A673 (cell line): ENCODE measurements around the gene MZT2A. TPM values are rescaled to one million over a fixed set of nuclear protein-coding genes. Genes with fewer than 3 reads are reported as not detected.
"Not testable (repeated sequence)": the region's sequence is repeated elsewhere in the genome, so short reads cannot be mapped to it uniquely, and the experiment has no call there.

Experiments used
- BruUV-seq: library from RNA; stranded (reverse); fragments of 400-500 nt; replicated peaks from 2 replicates; lab custom pipeline; 2021; lab: Mats Ljungman, UMichigan
- CTCF ChIA-PET: fragments of 300-600 bp; sonication (Branson Sonifier 250); formaldehyde crosslinking; loops from one replicate; lab custom pipeline; 2022; ENCODE audit warnings: antibody characterized with exemption; lab: Charles Lee
- POLR2A ChIA-PET: fragments of 300-600 bp; sonication (Branson Sonifier 250); formaldehyde crosslinking; loops from one replicate; lab custom pipeline; 2022; ENCODE audit warnings: antibody characterized with exemption; ENCODE audit not compliant: low non-redundant PET; lab: Charles Lee
- DNase-seq: peaks from one replicate; pipeline ENCODE4 v3.0.0-alpha.2; 2015; ENCODE audit warnings: low spot score
- H3K27ac ChIP-seq: fragments of 200-600 bp; sonication (generic); 2 replicates; pipeline ENCODE4 v1.5.1; 2016; ENCODE audit warnings: mixed run types, low read depth, mild to moderate bottlenecking, mixed read lengths, antibody characterized with exemption, low read length; ENCODE audit not compliant: poor library complexity, severe bottlenecking
- H3K27me3 ChIP-seq: fragments of 200-600 bp; sonication (generic); replicated peaks from 2 replicates; pipeline ENCODE4 v1.6.1; 2017; ENCODE audit warnings: mixed run types, low read depth, mild to moderate bottlenecking, mixed read lengths, antibody characterized with exemption, low read length; ENCODE audit not compliant: insufficient read depth, poor library complexity
- H3K36me3 ChIP-seq: fragments of 200-600 bp; sonication (generic); 2 replicates; pipeline ENCODE4 v1.6.1; 2016; ENCODE audit warnings: mixed run types, mild to moderate bottlenecking, mixed read lengths, antibody characterized with exemption, low read length; ENCODE audit not compliant: insufficient read depth, poor library complexity, severe bottlenecking
- H3K4me1 ChIP-seq: fragments of 200-600 bp; sonication (generic); 2 replicates; pipeline ENCODE4 v1.6.1; 2017; ENCODE audit warnings: mixed run types, mild to moderate bottlenecking, mixed read lengths, antibody characterized with exemption, low read length; ENCODE audit not compliant: insufficient read depth, poor library complexity, severe bottlenecking
- H3K4me3 ChIP-seq: fragments of 200-600 bp; sonication (generic); 2 replicates; pipeline ENCODE4 v1.5.1; 2016; ENCODE audit warnings: low read depth, mixed run types, mild to moderate bottlenecking, mixed read lengths, low read length; ENCODE audit not compliant: poor library complexity, severe bottlenecking
- H3K9me3 ChIP-seq: fragments of 200-600 bp; sonication (generic); 2 replicates; pipeline ENCODE4 v1.6.1; 2016; ENCODE audit warnings: mixed run types, low read depth, mild to moderate bottlenecking, mixed read lengths, antibody characterized with exemption, low read length; ENCODE audit not compliant: poor library complexity, severe bottlenecking
- EZH2 ChIP-seq: fragments of 200-600 bp; sonication (generic); IDR thresholded peaks from 2 replicates; pipeline ENCODE4 v1.6.1; 2017; ENCODE audit warnings: borderline replicate concordance, low read depth, mild to moderate bottlenecking, mixed read lengths, antibody characterized with exemption, low read length; ENCODE audit not compliant: poor library complexity, severe bottlenecking
- intact Hi-C: fragments of 100-400 bp; cut with micrococcal nuclease; formaldehyde crosslinking; loops from one replicate; pipeline ENCODE4 v1.10.0; 2022; ENCODE audit not compliant: unreplicated experiment
- total RNA-seq: library from RNA; stranded (reverse); gene quantifications from 2 replicates; pipeline ENCODE4 v1.2.3, GENCODE V29; 2021
- TF ChIP-seq, protein P1 (sequence below): fragments of 300-800, 200-600 bp; sonication (generic); conservative IDR thresholded peaks from 2 replicates; pipeline ENCODE4 v1.5.1; 2017; ENCODE audit warnings: low read depth, mild to moderate bottlenecking, antibody characterized with exemption, low read length, moderate library complexity, mixed read lengths

Gene MZT2A
- total RNA-seq, 1 experiment from 2014 or later = 126 TPM

DNA sequence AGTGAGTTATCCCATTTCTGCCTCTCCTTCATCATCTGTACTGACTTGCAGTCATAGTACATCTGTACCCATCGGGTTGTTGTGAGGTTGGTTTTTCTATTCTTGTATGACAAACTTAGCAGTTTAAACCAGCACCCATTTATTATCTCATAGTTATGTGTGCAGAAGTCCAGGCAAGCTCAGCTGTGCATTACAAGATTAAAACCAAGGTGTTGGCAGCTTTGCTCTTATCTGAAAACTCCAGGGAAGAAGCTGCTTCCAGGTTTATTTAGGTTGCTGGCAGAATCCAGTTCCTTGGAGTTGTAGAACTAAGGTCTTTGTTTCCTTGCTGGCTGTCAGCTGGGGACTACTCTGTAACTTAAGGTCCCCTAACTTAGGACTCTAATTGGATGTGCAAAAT lies 3.3 kb upstream of the MZT2A start:
- H3K9me3 ChIP-seq, H3K27ac ChIP-seq, H3K4me1 ChIP-seq, intact Hi-C loops, POLR2A ChIA-PET, H3K27me3 ChIP-seq, DNase-seq, H3K4me3 ChIP-seq, H3K36me3 ChIP-seq, BruUV-seq: not testable (repeated sequence)
- CTCF ChIA-PET = interaction anchor here (0.6 kb wide), 1 partner anchor 83 kb away, joined by 5 read pairs; no protein-coding TSS in a partner anchor

DNA sequence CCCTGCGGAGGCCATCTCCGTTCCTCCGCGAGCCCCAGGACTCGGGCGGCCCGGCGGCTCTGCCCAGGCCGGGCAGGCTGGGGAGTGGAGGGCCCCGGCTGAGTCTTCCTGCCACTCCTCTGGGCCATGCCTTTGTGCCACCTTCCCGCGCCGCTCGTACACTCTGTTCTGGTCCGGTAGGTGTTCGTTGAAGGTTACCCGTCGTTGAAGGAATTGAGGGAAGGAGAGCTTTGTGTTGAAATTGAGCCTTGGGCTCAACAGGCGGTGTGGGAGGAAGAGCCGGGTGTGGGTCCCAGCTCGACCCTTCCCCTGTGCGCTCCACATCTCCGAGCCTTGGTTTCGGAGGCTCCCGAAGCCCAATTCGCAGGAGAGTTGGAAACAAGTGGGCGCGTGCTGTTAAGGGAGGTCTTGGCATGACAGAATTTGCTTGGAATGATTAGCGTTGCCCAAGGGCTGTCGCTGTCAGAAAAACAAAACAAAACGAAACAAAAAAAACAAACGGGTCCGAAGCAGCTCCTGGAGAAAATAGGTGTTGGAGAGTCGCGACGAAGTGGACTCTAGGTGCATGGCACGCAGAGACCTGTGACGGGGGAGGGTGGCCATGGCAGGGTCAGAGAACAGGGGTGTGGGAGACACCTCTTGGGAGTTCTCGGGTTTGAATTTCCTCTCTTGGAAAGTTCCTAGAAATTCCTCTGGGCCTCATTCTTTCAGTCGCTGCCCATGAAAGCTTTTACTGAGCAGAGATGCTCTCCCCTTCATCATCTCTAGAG lies 1.2 kb upstream of the MZT2A start:
- POLR2A ChIA-PET = no interaction called here
- Histone ChIP-seq H3K36me3 (peaks cover 9% of the 10 kb centered on the region), H3K4me3 (peak overlapping the region; percentile 98), H3K27ac (peak overlapping the region; percentile 94), H3K9me3 (no peaks in the 10 kb centered on the region), H3K27me3 (no peaks in the 10 kb centered on the region), H3K4me1 (no peaks in the 10 kb centered on the region)
- CTCF ChIA-PET = interaction anchor here (0.6 to 0.7 kb wide), 3 partner anchors 67 to 1085 kb away, joined by 3 to 4 read pairs (median 4); no protein-coding TSS in a partner anchor
- no peak for DNase-seq
- no peak for TF ChIP-seq EZH2
- TF ChIP-seq, protein P1, sequence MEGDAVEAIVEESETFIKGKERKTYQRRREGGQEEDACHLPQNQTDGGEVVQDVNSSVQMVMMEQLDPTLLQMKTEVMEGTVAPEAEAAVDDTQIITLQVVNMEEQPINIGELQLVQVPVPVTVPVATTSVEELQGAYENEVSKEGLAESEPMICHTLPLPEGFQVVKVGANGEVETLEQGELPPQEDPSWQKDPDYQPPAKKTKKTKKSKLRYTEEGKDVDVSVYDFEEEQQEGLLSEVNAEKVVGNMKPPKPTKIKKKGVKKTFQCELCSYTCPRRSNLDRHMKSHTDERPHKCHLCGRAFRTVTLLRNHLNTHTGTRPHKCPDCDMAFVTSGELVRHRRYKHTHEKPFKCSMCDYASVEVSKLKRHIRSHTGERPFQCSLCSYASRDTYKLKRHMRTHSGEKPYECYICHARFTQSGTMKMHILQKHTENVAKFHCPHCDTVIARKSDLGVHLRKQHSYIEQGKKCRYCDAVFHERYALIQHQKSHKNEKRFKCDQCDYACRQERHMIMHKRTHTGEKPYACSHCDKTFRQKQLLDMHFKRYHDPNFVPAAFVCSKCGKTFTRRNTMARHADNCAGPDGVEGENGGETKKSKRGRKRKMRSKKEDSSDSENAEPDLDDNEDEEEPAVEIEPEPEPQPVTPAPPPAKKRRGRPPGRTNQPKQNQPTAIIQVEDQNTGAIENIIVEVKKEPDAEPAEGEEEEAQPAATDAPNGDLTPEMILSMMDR = no peak
- TSS peak; percentile 66 for BruUV-seq
- intact Hi-C loops = no loop called here

DNA sequence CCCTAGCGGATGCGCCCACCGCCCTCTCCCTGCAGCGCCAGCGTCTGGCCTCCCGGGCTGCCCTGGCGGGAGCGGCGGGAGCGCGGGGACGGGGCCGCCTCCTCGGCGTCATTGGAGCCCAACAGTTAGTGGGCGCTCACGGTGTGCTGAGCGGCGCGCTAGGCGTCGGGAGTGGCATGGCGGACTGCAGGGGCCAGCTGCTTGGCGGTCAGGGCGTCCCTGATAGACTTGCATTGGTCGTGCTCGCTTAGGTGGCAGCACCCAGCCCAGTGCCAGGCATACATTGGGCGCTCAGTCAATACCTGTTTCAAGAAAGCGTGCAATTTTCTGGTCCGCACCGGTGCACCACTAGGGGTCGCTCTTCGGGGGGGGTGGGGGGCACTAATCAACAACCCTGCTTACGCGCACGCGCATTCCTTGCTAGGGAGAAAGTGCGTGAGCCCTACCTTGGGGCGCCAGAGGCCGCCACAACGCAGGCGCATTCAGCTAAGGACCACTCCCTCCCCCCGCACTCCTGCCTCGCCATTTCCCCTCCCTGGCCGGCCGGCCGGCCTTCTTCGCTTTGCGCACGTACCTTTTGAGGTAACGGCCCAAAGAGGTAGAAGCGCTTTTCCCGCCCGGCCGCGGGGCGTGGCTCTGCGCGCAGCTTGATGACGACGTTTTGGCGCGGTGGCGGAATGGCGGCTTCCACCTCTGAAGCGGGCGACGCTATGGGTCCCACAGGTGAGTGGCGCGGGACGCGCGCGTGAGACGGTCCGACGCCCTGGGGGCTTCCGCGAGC lies 411 bp upstream of the MZT2A start:
- H3K27ac ChIP-seq = peak overlapping the region; percentile 94
- H3K36me3 ChIP-seq = peaks cover 7% of the 10 kb centered on the region
- TF ChIP-seq EZH2 = no peak
- TF ChIP-seq, protein P1 = peak; percentile 90
- H3K9me3 ChIP-seq = no peaks in the 10 kb centered on the region
- ChIA-PET POLR2A (interaction anchor here (0.6 kb wide), 1 partner anchor 373 kb away, joined by 4 read pairs; no protein-coding TSS in a partner anchor), CTCF (interaction anchor here (0.6 to 0.7 kb wide), 3 partner anchors 66 to 1084 kb away, joined by 3 to 4 read pairs (median 4); no protein-coding TSS in a partner anchor)
- no peaks in the 10 kb centered on the region for H3K27me3 ChIP-seq
- H3K4me3 ChIP-seq = peak overlapping the region; percentile 98
- BruUV-seq = no TSS peak
- peak; percentile 95 for DNase-seq
- intact Hi-C loops = no loop called here
- H3K4me1 ChIP-seq = no peaks in the 10 kb centered on the region

DNA sequence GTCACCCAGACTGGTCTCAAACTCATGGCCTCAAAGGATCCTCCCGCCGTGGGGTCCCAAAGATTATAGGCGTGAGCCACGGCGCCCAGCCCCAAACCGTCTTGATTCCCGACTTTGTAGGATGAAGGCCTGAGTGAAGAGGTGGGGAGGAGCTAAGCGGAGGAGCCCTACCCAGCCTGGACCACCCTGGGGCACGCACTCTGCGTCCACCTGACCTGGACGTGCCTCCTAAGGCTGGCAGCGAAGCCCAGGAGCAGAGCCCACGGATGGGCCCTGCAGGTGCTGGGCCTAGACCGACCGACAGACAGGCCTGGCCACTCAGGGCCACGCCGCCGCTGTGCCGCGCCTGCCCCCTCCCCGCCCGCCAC lies 744 bp downstream of the MZT2A start:
- H3K4me3 ChIP-seq = peak overlapping the region; percentile 98
- H3K9me3 ChIP-seq, BruUV-seq, H3K4me1 ChIP-seq, intact Hi-C loops, H3K27me3 ChIP-seq, POLR2A ChIA-PET, CTCF ChIA-PET, H3K36me3 ChIP-seq: not testable (repeated sequence)
- peak overlapping the region; percentile 94 for H3K27ac ChIP-seq
- DNase-seq = peak; percentile 13

DNA sequence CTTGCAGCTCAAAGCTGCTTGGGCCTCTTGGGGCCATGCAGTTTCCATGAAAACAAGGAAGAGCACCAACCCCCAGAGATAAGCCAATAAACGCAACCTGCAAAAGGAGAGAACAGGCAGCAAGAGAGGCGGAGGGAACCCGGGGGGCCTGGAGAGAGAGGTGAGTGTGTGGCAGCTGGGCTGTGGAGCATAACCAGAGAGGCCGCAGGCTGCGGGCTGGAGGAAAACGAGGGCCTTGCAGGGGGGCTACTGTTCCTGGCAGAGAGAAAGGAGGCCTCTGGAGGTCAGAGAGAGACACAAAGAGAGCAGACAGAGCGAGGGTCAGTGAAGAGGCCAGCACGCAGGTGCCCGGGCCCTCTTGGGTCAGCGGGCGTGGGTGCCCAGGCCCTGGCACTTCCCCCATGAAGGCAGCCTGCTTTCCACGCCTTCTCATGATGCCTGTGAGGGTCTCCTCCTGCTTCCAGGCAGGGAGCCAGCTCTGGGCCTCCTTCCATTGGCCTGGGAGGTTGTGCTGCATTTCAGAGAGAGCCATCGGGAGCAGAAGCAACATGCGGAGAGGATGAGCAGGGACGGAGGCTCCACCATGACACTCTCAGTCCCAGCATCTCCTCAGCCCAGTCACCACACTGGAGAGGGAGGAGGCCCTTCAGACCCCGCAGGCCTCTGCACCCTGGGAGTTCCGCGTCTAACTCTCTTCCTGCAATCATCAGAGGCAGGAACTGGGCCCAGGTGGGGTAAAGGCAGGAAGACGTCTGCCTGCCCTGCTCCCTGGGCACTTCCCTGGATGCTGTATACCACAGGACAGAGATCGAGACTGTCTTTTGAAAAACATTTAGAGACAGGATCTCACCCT lies 1.4 kb downstream of the MZT2A start:
- H3K9me3 ChIP-seq, H3K27me3 ChIP-seq, H3K36me3 ChIP-seq, H3K4me1 ChIP-seq, CTCF ChIA-PET, POLR2A ChIA-PET, intact Hi-C loops, BruUV-seq, DNase-seq: not testable (repeated sequence)
- peak overlapping the region; percentile 98 for H3K4me3 ChIP-seq
- H3K27ac ChIP-seq = peak overlapping the region; percentile 94
